Colonic mucosa (tissue), 4 donors: Measurements from ENCODE around the gene SOX6. TPM values are rescaled to one million over a fixed set of nuclear protein-coding genes. Genes with fewer than 3 reads are reported as not detected.

Source experiments
- DNase-seq: peaks from one replicate; pipeline ENCODE4 v3.0.0-alpha.2; 2020
- H3K27ac ChIP-seq: fragments of 200-600 bp; one replicate; pipeline ENCODE4 v1.8.0; 2021
- H3K27me3 ChIP-seq: fragments of 200-600 bp; one replicate; pipeline ENCODE4 v1.8.0; 2021
- H3K36me3 ChIP-seq: fragments of 200-600 bp; one replicate; pipeline ENCODE4 v1.8.0; 2021
- H3K4me1 ChIP-seq: fragments of 200-600 bp; one replicate; pipeline ENCODE4 v1.8.0; 2021; ENCODE audit warnings: mild to moderate bottlenecking
- H3K4me3 ChIP-seq: fragments of 200-600 bp; one replicate; pipeline ENCODE4 v1.8.0; 2021
- H3K9ac ChIP-seq, 2 donors: one replicate each; pipeline ENCODE4 v1.7.0; 2013; ENCODE audit warnings: control low read depth in 2 of 2, low read depth in 2 of 2, low read length in 2 of 2
- H3K9me3 ChIP-seq: fragments of 200-600 bp; one replicate; pipeline ENCODE4 v1.8.0; 2021
- CTCF ChIP-seq: fragments of 200-600 bp; IDR thresholded peaks from one replicate; pipeline ENCODE4 v1.8.0; 2022; ENCODE audit warnings: antibody characterized with exemption, mild to moderate bottlenecking
- intact Hi-C: fragments of 100-400 bp; cut with DNase I; formaldehyde crosslinking; loops from one replicate; pipeline ENCODE4 v1.14.1; 2022
- total RNA-seq, 2 donors: library from RNA; stranded (reverse); fragmentation: NEBNext Ultra II Directional in 1 of 2; extraction: Animal tissue kit (Norgen Biotek cat#: 25700) in 1 of 2; gene quantifications; one replicate each; pipeline ENCODE4 v1.2.1, GENCODE V29; 2021
- donor health status: healthy.
- donor health status: DM: no; HTN: no; CAD: no.
- donor health status: DM: no; HTN: no; CAD: no.

SOX6 gene
- total RNA-seq, 2 donors from 2014 or later = 2.1 to 3.0 TPM

DNA sequence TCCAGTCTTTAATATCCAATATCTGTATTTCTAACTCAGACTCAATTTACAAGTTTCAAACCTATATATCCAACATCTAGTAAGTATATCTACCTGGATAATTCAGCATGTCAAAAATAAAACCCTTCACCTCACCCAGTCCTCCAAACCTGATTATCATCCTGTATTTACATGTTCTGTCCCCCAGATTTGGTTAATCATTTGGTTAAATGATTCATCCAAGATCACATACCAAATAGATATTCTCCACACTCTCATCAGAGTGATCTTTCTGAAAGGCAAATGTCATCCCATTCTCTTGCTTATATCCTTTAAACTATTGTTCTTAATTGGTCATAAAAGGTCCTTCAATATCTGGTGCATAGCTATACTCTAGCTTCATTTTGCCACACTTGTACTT, 199.0 kb downstream of the SOX6 start:
- TF ChIP-seq CTCF = no peak
- no peak overlapping the region for H3K27ac ChIP-seq
- H3K27me3 ChIP-seq = no peaks in the 10 kb centered on the region
- H3K9ac ChIP-seq = no peak overlapping the region
- H3K9me3 ChIP-seq = no peaks in the 10 kb centered on the region
- H3K36me3 ChIP-seq = no peaks in the 10 kb centered on the region
- intact Hi-C loops = no loop called here
- DNase-seq = no peak
- H3K4me3 ChIP-seq = no peak overlapping the region
- H3K4me1 ChIP-seq = no peaks in the 10 kb centered on the region

DNA sequence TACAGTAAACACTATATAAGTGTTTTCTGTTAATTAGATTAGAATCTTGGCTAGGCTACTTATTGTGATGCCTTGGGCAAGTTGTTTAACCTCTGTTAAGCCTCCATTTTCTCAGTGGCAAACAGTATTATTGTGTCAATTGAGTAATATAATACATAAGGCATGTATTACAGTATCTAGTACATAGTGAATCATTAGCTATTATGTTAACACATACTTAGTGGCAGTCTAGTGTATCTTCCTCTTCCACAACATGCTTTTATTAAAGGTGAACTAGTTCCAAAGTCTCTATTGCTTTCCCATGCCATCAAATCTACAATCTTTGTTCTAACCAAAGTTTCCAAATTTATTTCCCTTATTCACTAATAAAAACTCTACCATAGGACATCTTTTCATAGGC, 200.9 kb downstream of the SOX6 start:
- no peaks in the 10 kb centered on the region for H3K36me3 ChIP-seq
- no peak overlapping the region for H3K4me3 ChIP-seq
- H3K4me1 ChIP-seq = no peaks in the 10 kb centered on the region
- H3K9me3 ChIP-seq = no peaks in the 10 kb centered on the region
- TF ChIP-seq CTCF = no peak
- H3K9ac ChIP-seq = no peak overlapping the region
- H3K27me3 ChIP-seq = no peaks in the 10 kb centered on the region
- H3K27ac ChIP-seq = no peak overlapping the region
- DNase-seq = no peak
- intact Hi-C loops = no loop called here

GRCh38 chr11:16154715-16155396, 201.5 kb downstream of the SOX6 start:
- intact Hi-C loops = no loop called here
- Histone ChIP-seq H3K9me3 (no peaks in the 10 kb centered on the region), H3K36me3 (no peaks in the 10 kb centered on the region), H3K27ac (no peak overlapping the region), H3K4me1 (no peaks in the 10 kb centered on the region), H3K4me3 (no peak overlapping the region), H3K9ac (no peak overlapping the region), H3K27me3 (no peaks in the 10 kb centered on the region)
- DNase-seq = no peak
- TF ChIP-seq CTCF = no peak

DNA sequence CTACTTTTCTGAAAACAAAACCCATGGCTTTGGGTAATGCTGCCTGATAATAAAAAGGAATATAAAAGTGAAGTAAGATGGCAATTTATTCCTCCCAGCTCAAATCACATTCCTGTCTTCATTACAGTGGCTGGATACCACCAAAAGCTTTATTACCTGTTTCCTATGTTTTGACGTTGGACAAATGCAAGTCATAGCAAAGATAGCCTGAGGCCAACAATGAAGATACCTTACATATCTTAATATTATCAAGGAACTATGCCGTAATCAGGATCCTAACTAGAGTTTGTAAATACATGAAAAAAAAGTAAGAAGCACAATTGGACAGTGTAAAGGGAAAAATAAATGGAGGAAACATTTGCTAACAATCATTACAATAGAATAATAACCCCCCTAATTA, 202.4 kb downstream of the SOX6 start:
- intact Hi-C loops = no loop called here
- no peaks in the 10 kb centered on the region for H3K9me3 ChIP-seq
- H3K4me3 ChIP-seq = no peak overlapping the region
- no peaks in the 10 kb centered on the region for H3K27me3 ChIP-seq
- no peak overlapping the region for H3K9ac ChIP-seq
- no peak overlapping the region for H3K27ac ChIP-seq
- no peaks in the 10 kb centered on the region for H3K4me1 ChIP-seq
- DNase-seq = no peak
- H3K36me3 ChIP-seq = no peaks in the 10 kb centered on the region
- no peak for TF ChIP-seq CTCF

GRCh38 chr11:16151138-16151537, 205.2 kb downstream of the SOX6 start:
- DNase-seq = no peak
- intact Hi-C loops = no loop called here
- no peak overlapping the region for H3K4me3 ChIP-seq
- H3K9ac ChIP-seq = no peak overlapping the region
- H3K4me1 ChIP-seq = no peaks in the 10 kb centered on the region
- no peak overlapping the region for H3K27ac ChIP-seq
- H3K27me3 ChIP-seq = no peaks in the 10 kb centered on the region
- TF ChIP-seq CTCF = no peak
- H3K9me3 ChIP-seq = no peaks in the 10 kb centered on the region
- H3K36me3 ChIP-seq = no peaks in the 10 kb centered on the region
